SKM-1 (cell line): ENCODE measurements around the gene FAM111A.

Source experiments
- DNase-seq: peaks from one replicate; lab custom pipeline; 2025; ENCODE audit not compliant: unreplicated experiment; lab: John Stamatoyannopoulos, UW

The FAM111A gene

DNA sequence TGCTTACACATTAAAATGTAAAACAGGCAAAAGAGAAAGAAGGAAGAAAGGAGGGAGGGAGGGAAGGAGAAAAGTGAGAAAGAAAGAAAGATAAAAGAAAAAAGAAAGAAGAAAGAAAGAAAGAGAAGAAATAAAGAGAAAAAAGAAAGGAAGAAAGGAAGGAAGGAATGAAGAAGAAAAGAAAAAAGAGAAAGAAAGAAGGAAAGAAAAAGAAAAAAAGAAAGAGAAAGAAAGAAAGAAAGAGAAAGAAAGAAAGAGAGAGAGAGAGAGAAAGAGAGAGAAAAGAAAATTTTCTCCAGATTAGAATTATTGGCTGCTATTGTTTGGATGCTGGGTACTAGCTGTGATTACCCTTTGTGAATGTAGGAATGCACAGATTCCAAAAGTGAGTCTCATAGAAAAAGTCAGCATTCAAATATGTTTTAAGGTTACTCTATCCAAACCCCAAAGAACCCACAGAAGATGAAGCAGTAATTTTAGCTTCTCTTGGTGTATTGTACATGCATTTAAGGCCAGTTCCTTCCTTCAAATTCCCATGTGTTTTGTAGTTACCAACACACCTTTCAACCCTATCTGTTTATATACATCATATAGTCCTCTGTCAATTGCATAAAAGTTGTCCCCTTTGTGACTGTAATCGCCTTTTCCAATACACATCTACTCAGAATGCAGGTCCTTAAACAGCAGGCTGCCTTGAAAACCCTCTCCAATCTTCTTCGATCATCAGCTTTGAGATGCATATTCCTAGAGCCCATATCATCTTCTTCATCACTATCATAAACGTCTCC is 789 bp upstream of the FAM111A start:
- DNase-seq: no peak

DNA sequence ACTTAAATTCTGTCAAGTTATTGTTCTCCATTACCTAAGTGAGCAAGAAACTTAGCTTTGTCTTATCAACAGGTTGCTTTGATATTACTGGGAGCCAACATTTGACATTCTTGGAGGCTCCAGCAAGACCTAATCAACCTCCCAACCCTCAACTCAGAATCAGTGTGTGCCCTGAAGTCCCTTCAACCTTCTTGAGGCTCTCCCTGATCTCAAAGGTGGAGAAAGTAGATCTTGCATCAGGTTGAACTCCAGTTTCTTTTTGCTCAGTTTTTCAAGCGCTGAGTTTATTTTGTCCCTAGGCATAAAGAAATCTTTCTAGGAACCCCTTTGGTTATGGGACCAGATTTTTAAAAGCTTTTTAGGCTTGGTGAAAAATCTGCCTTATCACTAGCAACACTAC is 1.4 kb downstream of the FAM111A start:
- DNase-seq: no peak

DNA sequence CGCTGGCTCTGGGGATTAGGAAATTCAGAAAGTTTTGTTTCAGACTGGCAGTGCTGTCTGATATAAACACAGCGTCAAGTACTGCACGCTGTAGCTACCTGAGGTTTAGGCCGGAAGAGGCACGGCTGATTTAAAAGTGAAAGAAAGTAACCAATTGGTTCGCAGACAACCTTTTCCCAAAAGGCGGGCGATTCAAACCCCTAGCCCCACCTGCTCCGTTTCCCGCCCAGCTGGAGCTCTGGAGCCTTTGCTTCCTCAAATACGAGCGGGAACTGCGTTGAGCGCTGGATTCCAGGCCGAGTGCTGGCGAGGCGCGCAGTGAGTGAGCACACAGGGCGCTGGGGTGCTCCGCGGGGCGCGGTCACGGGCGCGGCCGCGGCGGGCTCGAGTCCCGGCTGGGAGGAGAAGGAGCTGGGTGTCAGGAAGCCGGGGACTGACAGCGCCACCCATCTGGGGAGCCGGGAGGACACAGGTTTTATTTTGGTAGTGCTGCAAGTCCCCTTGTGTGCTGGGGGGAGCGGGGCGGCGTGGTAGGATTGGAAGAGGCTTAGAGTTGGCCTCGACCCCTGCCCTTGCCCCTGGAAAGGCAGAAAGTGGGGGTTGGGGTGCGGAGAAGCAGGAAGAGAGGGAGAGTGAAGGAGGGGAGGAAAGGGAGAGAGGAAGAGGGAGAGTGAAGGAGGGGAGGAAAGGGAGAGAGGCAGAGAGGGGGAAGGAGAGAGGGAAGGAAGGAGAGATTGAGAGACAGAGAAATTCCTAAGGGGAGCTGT is 2.1 kb downstream of the FAM111A start:
- peak; percentile 88 for DNase-seq

DNA sequence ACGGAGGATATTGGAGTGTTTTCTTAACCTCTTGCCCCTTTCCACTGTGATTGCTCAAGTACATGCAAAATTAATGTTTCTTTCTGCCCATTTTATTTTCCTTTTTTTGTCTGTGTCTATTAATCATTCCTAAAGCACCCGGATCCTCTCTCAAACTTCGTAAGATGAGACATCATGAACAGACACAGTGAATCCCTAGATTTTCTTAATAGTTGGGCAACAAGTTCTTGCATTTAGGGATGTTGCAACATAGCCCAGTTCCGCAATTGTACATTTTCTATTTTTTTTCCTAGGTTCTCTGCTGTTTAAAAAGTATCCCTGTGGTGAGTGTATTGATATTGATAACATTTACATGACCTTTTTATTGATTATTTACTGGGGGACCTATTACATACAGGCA is 2.9 kb downstream of the FAM111A start:
- DNase-seq: peak; percentile 72

DNA sequence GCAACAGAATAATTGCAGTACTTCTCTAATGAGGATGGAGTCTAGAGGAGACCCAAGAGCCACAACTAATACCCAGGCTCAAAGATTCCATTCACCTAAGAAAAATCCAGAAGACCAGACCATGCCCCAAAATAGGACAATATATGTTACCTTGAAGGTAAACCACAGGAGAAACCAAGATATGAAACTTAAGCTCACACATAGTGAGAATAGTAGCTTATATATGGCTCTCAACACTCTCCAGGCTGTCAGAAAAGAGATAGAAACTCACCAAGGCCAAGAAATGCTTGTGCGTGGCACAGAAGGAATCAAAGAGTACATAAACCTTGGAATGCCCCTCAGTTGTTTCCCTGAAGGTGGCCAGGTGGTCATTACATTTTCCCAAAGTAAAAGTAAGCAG is 9.1 kb downstream of the FAM111A start:
- no peak for DNase-seq

DNA sequence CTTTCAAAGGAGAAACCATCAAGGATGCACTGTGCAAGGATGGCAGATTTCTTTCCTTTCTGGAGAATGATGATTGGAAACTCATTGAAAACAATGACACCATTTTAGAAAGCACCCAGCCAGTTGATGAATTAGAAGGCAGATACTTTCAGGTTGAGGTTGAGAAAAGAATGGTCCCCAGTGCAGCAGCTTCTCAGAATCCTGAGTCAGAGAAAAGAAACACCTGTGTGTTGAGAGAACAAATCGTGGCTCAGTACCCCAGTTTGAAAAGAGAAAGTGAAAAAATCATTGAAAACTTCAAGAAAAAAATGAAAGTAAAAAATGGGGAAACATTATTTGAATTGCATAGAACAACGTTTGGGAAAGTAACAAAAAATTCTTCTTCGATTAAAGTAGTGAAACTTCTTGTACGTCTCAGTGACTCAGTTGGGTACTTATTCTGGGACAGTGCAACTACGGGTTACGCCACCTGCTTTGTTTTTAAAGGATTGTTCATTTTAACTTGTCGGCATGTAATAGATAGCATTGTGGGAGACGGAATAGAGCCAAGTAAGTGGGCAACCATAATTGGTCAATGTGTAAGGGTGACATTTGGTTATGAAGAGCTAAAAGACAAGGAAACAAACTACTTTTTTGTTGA is 9.8 kb downstream of the FAM111A start:
- no peak for DNase-seq

DNA sequence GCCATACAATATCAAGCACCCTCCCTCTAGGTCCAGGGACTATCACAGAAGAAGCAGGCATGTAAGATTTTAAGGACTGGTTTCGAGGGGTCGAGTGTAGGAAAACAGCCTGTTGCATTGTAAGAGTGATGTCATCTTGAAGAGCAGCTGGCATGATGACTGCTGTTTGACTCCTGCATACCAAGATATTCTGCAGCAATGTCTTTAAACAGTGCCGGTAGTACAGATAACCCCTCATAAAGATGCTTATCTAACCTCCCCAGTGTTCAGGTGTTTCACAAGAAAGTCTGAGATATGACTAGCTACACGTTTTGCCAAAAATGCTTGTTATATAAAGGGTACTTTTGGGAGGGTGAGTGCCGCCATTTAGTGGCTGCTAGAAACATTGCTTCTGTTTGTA is 12.0 kb downstream of the FAM111A start:
- DNase-seq: no peak

DNA sequence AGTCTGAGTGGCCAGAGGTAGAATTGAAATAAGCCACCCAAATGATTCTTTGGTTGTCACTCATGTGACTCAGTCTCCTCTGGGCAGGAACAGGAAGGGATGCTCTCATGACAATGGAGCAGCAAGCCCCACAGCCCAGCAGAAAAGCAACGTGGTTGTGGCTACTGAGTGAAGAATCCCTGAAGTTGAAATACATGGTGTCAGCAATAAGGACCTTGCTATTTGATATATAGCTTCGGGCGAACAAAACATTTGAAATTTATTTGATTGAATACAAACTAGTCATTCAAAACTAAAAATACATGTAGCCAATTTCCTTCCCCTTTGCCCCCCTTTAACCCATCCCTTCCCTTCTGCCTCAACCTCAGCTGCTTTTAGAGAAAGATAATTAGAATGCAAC is 14.8 kb downstream of the FAM111A start:
- no peak for DNase-seq

DNA sequence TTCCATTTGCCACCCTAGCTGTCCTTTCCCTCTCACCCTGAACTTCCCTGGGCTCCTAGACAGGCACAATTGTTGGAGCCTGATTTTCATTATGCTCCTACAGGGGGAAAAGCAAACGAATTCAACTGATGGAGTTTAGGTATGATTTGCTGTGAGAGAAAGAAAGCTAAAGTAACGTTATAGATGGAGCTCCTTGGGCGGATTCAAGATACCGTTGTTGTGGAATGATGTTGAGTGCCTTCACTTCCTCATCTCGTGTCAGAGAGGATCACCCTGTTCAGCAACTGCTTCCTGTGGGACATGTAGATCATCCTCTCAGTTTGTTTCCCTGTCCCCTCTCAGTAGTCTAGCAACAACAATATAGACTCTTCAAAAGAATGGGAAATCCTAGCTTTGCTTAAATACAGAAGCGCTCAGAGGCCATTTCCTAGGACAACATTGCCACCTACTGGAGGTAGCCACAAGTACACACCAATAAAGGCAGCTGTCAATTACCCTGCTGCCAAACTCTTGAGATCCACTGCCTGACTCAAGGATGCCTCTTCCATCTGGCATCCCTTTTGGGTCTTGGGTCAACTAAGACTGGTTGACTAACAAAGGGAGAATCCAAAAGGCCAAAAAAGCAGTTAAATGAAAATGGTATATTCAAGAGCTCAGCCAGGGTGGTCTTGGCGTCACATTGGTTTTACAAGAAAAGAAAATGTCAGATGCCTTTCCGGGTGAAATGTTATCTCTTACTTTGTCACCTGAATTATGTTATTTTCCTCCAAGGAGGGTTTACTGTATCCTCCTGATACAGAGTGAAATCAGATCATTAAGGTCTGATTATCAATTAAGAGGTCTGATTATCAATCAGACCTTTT is 15.8 kb downstream of the FAM111A start:
- DNase-seq: peak; percentile 61

DNA sequence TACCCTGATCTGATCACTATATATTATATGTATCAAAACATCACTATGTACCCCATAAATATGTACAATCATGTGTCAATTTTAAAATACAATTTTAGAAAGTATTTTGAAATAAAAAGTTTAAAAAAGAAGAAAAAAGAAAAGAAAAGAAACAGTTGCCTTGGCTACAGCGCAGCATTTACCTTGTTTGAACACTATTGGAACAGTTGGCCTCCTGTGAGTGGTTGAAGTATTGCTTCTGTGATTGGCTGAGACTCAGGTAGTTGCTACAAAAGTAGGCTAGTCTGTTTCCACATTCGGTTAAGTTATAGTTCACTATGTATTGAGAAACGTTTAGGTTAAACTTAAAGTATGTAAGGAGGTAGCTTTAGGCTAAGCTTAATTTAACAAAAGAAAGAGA is 21.4 kb downstream of the FAM111A start:
- no peak for DNase-seq

DNA sequence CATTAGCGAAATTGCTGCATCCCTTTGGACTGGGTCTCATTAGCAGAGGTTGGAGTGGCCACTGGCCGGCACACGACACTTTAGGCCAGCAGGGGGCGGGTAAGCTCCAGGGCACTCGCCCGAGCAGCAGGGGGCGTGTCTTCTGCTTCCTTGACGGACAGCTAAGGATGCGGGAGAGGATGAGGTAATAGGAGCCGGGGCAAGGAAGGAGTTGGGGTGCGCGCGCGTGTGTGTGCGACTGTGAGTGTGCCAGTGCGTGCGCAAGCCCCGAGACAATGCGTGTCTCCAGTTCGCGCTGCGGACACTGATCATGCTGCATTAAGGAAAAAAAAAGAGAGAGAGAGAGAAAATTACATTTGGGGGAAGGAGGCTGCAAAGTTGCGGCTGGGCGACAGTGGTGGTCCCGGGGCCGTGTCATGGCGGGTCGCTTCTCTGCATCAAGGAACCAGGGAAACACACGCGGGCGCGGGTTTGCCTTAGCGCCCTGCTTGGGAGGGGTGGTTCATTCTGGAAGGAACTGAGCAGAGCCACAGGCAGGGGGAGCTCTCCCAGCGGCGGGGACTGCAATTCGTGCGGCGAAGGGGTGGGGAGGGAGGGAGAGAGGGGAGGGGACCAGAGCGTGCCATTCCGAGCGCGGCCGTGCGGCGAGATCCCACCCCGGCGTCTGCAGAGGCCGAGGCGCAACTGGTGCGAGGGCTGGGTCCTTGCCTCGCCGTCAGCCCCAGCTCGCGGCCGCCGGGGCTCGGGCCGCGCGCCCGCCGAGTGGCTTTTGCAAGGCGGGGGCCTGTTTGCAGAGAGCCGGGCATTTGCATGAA is 29.1 kb downstream of the FAM111A start, which contains the start of gene DTX4:
Gene DTX4 (plus strand): TSS at position 625 of the 815 bp plus-strand sequence. CDS start 464 bp downstream, outside the sequence.
- peak; percentile 87 for DNase-seq

DNA sequence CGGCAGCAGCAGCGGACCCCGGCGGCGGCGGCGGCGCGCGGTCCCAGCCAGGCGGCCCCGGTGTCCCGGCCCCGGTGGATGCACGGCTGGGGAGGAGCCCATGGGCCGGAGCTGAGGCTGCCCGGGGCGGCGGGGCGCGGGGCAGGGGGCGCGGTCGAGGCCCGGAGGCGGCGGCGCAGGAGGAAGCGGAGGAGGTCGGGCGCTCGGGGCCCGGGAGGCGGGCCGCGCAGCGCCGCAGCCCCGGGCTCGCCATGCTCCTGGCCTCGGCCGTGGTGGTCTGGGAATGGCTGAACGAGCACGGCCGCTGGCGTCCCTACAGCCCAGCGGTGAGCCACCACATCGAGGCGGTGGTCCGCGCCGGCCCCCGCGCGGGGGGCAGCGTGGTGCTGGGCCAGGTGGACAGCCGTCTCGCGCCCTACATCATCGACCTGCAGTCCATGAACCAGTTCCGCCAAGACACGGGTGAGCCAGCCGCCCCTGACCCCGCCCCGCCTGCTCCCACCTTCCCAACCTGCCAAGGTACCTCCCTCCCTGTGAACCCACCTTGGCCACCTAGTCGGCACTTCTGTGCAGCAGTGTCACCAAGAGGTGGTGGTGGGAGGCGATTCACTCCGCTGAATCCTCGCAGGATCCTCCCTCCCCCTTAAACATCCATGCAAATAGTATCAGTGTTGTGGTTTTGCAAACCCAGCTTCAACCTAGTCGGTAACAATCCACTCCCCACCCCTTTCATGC is 29.9 kb downstream of the FAM111A start:
- no peak for DNase-seq

DNA sequence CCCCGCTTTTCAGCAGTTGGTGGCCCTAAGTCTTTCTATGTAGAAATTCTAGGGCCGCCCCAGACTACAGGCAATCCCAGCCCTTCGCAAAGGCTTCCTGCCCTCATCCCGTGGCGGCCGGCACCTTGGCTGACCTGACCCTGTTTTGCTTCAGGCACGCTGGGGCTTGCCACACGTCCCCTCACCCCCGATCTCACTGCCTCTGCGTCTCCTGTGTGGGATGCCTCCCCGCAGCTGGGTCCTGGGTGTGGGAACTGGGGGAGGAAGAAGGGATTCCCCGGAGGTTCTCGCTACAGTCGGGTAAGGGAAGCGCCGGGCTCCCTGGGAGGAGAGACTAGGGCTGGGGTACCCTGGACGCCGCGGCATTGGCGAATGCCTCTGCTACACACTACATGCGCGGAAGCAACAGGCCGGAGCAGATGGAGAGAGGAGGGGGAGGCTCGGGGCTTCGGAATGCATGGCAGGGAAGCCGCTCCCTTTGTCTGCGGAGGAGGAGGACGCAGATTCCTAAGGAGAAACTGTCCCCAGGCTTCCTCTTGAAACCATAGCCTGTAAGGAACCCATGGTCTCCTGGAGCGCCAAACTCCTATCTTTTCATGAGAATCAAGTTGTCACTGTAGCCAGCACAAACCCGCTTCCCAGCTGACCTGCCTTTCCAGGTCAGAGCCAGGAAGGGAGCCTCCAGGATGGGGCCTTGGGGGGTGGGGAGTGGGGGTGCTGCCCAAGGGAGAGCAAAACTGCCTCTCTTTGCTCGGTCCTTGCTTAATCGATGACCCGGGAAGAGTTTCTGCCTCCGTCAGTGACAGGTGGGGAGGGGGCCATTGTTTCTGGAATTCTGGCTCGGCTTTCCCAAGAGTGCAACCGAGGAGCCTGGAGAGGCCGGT is 30.7 kb downstream of the FAM111A start:
- DNase-seq: no peak

DNA sequence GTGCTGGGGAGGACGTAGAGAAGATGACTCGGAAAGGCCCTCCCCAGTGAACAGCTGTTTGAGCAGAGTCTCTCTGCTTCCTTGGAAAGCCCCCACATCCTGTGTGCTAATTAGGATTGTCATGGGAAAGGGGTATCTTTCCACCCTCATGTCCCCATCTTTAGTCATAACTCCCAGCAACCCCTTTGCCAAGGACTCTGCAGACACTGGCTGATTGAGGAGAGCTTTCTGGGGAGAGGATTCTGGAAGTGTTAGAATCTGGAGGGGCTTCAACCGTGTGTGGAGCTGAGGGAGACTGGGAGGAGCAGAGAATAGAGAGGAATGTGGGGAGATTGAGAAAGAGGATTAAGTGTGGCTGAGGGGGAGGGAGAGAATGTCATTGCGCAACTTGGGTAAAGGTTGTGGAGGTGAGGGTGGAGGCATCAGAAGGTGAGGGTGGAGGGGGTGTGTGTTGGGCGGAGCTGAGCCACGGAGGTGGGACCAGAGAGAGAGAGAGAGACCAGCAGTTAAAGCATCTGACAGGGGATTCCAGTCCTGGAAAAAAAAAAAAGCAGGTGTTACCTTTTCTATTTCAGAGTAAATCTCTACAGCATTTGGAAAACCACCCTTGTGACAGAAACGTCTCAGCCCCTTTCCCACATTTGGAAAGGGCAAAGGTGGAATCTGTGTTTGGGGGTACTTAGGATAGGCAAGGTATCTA is 31.5 kb downstream of the FAM111A start:
- DNase-seq: no peak

DNA sequence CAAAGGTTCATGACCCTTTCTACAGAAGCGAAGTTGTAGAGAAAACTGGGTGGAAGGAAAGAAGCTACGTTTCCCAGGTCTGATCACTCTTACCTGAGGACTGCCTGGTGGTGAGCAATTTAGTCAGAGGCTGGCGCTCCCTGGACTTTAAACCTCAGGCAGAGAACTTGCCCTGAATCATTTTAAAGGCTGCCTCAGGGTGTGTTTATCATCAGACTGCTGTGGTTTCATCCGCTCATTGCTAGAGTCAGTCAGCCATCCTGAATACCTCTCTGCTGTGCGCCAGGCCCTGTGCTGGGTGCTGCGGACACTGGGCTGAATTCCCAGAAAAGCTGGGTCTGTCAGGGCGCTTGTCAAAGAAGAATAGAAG is 32.0 kb downstream of the FAM111A start:
- no peak for DNase-seq

DNA sequence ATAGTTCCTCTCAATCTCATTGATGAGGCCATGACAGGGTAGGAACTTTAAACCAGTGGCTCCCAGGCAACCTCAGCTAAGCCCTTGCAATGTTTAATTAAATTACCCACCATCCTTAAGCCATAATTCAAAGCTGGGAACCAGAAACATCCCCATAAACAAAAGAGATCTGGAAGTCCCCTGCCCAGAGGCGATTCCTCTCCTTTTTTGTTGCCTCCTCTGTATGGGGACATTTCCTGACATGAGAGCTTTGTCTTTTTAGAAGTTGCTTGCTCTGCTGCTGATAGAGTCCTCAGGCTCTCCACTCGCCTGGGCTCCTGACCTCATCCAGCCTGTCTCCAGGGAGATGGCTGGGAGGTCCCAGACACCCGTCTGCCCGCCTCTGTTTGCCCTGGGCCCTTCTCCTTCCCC is 32.4 kb downstream of the FAM111A start:
- no peak for DNase-seq

DNA sequence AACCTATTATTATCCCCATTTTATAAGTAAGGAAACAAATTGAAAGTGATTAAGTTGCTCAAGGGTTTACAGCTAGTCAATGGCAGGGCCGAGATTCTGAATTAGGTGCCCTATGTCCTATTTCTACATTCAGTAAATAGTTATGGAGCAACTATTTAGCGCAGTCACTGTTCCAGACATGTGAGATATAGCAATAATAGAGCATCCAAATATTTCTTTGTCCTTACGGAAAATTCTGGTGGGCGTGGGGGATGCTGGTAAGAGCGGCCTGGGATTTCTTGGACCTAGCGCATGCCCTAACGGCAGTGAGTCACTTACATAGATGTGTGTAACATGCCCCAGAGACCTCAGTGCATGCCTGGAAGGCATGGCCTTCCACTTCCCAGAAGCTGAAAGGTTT is 33.7 kb downstream of the FAM111A start:
- DNase-seq: no peak

DNA sequence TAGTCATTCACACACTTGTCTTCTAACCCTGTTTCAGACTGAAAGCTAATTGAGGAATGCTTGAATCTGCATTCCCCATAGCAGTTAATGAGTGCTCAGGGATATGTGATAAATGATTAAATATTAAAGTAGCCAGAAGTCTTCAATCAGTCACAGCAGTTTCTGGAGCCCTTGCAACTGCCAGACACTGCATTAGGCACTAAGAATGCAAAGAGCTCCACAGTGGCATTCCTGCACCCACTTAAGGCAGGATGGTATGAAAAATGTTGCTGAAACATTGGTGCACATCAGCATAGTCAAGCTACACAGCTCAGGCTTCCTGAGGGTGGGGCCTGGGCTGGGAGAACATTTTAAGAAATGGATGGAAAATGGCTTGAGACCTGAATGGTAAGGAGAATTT is 35.7 kb downstream of the FAM111A start:
- no peak for DNase-seq
